Right ventricle myocardium superior (tissue), 1 donor: Measurements from ENCODE around the gene XRCC3. TPM values are rescaled to one million over a fixed set of nuclear protein-coding genes. Genes with fewer than 3 reads are reported as not detected.
A peak's percentile ranks its signal among the peaks of the same experiment; 100 is the strongest.

Source experiments
- ATAC-seq: fragments of 200-7000 bp; cut with Tn5 transposase; one replicate; pipeline ENCODE4 v1.9.1; 2020; ENCODE audit warnings: mild to moderate bottlenecking; ENCODE audit not compliant: poor library complexity
- DNase-seq: peaks from one replicate; pipeline ENCODE4 v3.0.0-alpha.2; 2020
- intact Hi-C: fragments of 100-400 bp; cut with DNase I; formaldehyde crosslinking; loops from one replicate; pipeline ENCODE4 v1.11.2; 2022
- total RNA-seq: library from RNA; stranded (reverse); fragmentation: NEBNext Ultra II Directional; extraction: Animal tissue kit (Norgen Biotek cat#: 25700); gene quantifications from one replicate; pipeline ENCODE4 v1.2.1, GENCODE V29; 2021
- donor health status: DM: no; HTN: yes; CAD: no; lungs with severe emphysema.

Gene XRCC3
- total RNA-seq, 1 donor from 2014 or later, result 2.6 TPM

- ATAC-seq, result no peak
- intact Hi-C loops, result no loop called here
- DNase-seq, result no peak
Measured at GRCh38 chr14:103688441-103688840, 26.8 kb downstream of the XRCC3 start.

DNA sequence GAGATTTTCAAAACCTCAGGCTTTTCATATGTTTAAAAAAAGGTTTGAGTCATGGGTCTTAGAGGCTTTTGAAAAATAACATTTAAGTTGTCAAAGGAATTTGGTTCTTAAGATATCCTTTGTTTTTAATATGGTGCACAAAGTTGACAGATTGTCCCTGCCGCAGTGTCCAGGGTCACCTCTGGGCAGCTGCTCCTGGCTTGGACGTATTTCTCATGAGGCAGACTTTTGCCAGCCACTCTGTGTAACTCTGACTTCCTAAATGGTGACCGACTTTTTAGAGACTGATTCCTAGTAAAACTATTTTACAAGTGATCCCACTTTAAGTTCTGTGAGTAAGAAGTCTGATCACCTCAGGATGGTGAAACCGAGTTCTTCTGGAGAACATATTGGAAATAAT is 27.5 kb downstream of the XRCC3 start:
- ATAC-seq, result peak; percentile 44
- no peak for DNase-seq
- intact Hi-C loops, result no loop called here

DNA sequence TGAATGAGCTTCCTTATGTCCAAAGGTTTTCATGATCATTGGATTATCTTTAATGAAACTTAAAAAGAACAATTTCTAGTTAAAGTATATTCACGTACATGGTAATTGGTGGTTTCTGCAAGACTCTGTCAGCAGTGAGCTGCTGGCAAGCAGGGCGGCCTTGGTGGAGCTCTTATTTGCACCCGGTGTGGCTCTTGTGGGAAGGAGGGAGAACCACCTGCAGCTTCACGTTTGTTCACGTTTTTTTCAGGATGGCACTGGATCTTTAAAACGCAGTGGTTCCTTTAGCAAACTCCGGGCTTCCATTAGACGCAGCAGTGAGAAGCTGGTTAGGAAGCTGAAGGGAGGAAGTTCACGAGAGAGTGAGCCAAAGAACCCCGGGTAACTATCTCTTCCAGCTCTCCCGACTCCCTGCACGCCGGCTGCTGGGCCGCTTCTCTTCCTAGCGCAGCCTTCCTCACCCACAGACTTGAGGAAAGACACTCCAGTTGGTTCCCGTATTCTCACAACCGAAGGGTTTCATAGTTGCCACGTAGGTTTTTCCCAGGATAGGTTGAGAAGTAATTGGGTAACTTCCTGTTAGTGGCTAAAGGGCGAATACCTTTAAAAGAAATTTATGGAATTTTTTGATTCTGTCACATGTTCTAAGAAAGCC is 28.3 kb downstream of the XRCC3 start:
- intact Hi-C loops, result no loop called here
- ATAC-seq (no peak), DNase-seq (no peak)

GRCh38 chr14:103685276-103686211 is 29.7 kb downstream of the XRCC3 start:
- ATAC-seq (peak; percentile 21), DNase-seq (no peak)
- intact Hi-C loops, result no loop called here

DNA sequence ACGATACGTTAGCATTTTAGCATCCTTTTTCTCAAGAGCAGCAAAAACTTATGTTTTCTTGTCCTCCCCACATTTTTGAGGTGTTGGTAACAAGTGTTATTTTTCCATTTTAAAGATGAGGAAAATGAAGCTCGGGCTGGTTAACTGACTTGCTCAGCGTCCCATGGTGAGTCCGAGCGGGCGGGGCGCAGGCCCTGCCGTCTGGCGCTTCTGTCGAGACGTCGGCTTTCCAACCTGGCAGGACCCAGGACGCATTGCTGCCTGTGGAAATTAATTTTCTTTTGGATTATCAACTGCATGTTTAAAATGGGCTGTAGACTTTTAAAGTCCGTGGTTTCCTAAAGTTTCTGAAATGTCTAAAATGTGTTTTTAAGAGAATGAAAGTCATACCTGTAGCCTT is 30.4 kb downstream of the XRCC3 start:
- intact Hi-C loops, result no loop called here
- DNase-seq (no peak), ATAC-seq (no peak)

DNA sequence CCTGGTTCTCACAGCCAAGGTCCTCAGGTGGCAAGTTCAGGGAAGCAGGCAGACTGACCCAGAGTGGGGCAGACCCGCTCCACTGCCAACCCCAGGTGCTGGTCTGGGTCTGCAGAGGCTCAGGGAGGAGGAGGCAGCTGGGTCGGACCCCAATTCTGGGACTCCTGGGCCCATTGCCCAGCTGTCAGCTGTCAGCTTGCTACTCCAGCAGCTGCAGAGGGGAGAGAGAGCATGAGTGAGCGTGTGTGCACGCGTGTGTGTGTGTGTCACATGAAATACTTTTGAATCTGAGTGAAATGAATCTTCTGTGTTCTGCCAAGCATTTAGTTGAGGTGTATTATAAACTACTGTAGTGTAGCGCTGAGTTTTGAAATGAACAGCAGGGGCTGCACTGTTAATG is 30.8 kb downstream of the XRCC3 start:
- ATAC-seq (peak; percentile 38), DNase-seq (no peak)
- intact Hi-C loops, result no loop called here

DNA sequence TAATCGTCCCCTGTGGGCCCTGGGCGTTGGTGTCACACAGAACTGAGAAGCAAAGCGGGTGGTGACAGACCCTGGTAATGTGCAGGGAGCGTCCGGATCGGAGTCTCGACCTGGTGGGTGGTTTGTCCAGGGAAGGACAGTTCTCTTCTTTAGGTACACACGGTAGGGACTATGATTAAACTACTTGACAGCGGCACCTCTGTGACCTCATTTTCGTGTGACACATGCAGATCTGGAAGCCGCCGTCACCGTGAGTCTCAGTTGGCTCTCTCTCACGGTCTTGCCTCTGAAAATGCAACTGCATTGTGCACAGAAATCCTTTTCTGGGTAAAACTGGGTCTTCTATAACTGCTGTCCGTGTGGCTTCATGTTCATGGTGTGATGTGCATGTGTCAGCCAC is 32.1 kb downstream of the XRCC3 start:
- intact Hi-C loops, result no loop called here
- no peak for DNase-seq
- peak; percentile 2 for ATAC-seq

- intact Hi-C loops, result no loop called here
- no peak for DNase-seq
Measured at GRCh38 chr14:103680491-103681231, 34.6 kb downstream of the XRCC3 start.

GRCh38 chr14:103679351-103679750 is 35.9 kb downstream of the XRCC3 start:
- intact Hi-C loops, result no loop called here
- DNase-seq, result peak; percentile 74
- ATAC-seq, result peak; percentile 64

More at GRCh38 chr14:103680491-103681231, 34.6 kb downstream of the XRCC3 start:
- no peak for ATAC-seq

DNA sequence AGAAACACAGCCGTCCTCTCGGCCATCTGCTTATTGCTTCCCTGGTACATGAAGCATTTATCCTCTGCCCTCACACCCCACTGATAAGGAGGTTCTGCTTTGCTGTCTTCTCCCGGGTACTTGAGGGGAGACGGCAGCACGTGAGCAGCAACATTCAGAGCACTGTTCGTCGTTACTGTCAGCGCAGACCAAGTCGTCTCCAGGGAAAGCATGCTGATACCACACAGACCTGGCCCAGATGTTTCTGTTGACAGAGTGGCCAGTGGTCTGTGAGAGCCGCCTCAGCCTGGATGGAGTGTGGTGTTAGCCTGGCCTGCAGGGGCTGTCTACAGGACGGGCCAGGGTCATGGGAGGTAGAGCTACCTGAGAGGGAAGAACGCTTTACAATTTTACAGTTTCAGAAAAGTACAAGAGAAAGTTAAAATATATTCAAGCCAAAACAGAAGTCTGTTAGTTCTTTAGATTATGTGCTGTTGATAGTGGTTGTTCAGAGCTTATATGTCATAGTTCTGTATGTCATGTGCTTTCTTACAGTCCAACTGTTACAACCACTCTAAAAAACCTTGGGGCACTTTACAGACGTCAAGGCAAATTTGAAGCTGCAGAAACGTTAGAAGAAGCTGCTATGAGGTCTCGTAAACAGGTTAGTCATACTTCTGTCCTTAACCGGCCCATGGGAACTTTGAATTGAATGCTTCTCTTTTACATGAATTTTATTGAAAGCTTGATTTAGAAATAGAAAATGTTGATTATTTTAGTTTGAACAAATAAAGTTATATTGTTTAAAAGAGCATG is 38.2 kb downstream of the XRCC3 start:
- no peak for DNase-seq
- ATAC-seq, result peak; percentile 32
- intact Hi-C loops, result no loop called here

DNA sequence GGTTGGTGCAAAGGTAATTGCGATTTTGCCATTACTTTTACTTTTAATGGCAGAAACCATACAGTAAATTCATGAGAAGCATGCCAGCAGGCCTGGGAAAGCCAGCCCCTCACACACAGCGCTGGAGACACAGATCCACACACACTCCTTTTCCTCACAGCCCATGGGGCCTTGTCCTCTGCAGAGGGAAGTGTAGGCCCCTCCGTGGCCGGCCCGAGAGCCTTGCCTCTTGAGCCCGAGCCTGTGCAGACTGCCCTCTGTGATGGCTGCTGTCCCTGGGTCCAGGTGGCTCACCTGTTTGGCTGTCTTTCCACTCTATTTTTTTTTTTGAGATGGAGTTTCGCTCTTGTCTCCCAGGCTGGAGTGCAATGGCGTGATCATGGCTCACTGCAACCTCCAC is 39.3 kb downstream of the XRCC3 start:
- DNase-seq (no peak), ATAC-seq (no peak)
- intact Hi-C loops, result no loop called here

- ATAC-seq, result no peak
- intact Hi-C loops, result no loop called here
- DNase-seq, result no peak
Measured at GRCh38 chr14:103671911-103672310, 43.3 kb downstream of the XRCC3 start.

- ATAC-seq, result no peak
- intact Hi-C loops, result no loop called here
- no peak for DNase-seq
Measured at GRCh38 chr14:103669370-103669769, 45.9 kb downstream of the XRCC3 start.

DNA sequence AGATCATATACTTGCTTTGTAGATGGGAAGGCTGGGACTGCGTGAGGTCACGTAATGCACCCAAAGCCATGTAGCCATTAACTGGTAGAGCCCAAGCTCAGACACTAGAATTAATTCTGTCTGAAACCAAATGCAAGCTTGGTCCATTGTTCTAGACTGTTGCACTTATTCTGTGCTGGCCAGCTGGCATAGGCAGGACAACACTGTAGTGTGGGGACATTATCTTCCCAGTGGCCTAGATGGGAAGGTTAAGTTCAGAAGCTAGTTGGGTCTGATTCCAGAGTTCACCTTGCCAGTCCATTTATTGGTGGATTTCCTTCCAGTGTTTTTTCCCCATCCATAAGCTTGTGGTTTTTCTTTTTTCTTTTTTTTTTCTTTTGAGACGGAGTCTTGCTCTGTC is 47.1 kb downstream of the XRCC3 start:
- ATAC-seq, result peak; percentile 61
- no peak for DNase-seq
- intact Hi-C loops, result no loop called here

- intact Hi-C loops, result no loop called here
- no peak for DNase-seq
- no peak for ATAC-seq
Measured at GRCh38 chr14:103667671-103668070, 47.6 kb downstream of the XRCC3 start.

DNA sequence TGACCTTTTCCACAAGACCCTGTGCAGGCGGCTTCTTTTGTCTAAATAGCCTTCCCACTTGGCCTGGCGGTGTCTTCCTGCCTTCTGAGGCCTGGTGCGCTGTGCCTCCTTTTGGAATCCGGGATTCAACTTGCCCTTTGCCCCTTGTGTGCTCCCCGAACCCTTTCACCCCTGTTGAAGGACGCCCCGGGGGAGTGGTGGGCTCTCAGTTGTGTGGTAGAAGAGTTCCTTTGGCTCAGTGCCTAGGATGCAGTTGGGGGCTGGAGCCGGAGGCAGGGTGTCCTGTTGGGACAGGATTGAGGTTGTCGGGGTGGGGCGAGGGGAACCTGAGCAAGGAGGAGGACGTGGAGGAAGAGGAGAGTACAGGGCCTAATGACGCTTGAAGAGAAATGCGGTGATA is 51.7 kb downstream of the XRCC3 start:
- DNase-seq (no peak), ATAC-seq (no peak)
- intact Hi-C loops, result no loop called here

- ATAC-seq, result no peak
- DNase-seq, result no peak
- intact Hi-C loops, result no loop called here
Measured at GRCh38 chr14:103662591-103662990, 52.7 kb downstream of the XRCC3 start.

- intact Hi-C loops, result no loop called here
- DNase-seq (no peak), ATAC-seq (no peak)
Measured at GRCh38 chr14:103662029-103662428, 53.2 kb downstream of the XRCC3 start.

DNA sequence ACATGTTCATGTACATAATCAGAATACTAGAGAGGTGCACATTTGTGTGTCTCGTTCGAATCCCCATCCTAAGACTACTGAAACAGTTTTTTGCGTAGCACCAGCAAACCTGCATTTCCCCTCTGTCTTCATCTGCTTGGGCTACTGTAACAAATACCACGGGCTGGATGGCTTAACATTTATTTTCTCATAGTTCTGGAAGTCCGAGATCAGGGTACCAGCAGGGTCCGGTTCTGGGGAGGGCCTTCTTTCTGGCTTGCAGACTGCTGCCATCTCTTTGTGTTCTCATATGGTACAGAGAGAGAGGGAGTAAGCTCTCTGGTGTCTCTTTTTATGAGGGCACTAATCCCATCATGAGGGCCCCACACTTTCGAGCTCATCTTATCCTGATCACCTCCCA is 55.6 kb downstream of the XRCC3 start:
- no peak for ATAC-seq
- intact Hi-C loops, result no loop called here
- DNase-seq, result no peak
